ENCODE data around the gene PLA2G4E. TPM values are rescaled to one million over a fixed set of nuclear protein-coding genes. Genes with fewer than 3 reads are reported as not detected.

PLA2G4E gene
- total and polyA plus RNA-seq, 2 donors = 0.05 to 0.62 TPM

DNA sequence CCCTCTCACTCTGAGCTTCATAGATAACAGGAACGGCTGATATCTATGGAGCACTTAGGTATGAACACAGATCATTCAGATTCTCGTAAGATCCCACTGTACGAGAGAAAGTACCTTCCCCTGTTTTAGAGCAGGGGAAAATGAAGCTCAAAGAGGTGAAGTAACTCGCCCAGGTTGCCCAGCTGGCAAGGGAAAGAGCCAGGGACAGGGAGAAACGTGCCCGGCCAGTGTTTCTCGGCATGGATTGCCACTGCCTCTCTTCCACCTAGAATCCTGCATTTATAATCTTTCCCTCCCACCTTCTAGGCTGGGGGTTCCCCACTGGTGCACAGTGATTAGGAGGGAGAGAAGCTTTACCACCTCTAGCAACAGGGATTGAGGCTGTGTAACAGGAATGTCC, 87.5 kb downstream of the PLA2G4E start:
- Histone ChIP-seq H3K4me3 (ENCODE audit: low read length in 2 of 2) (no peak overlapping the region), H3K27ac (ENCODE audit: low read depth in 1 of 2, low read length in 1 of 2) (no peak overlapping the region), H3K27me3 (ENCODE audit: control insufficient read depth in 2 of 2, insufficient read depth in 1 of 2, low read length in 1 of 2) (no peaks in the 10 kb centered on the region), H3K4me1 (ENCODE audit: control insufficient read depth in 2 of 2, insufficient read depth in 2 of 2, low read length in 2 of 2) (peaks cover 19 to 44% of the 10 kb centered on the region in 2 donors), H3K9me3 (ENCODE audit: control insufficient read depth in 2 of 2, insufficient read depth in 1 of 2, low read length in 1 of 2) (no peaks in the 10 kb centered on the region), H3K36me3 (ENCODE audit: control insufficient read depth in 2 of 2, insufficient read depth in 2 of 2, low read length in 1 of 2) (no peaks in the 10 kb centered on the region)
- DNase-seq (ENCODE audit: low read depth in 6 of 9, low spot score in 9 of 9) = no peak
- WGBS = 98% methylated on average over 7 of the region's 7 CpGs

DNA sequence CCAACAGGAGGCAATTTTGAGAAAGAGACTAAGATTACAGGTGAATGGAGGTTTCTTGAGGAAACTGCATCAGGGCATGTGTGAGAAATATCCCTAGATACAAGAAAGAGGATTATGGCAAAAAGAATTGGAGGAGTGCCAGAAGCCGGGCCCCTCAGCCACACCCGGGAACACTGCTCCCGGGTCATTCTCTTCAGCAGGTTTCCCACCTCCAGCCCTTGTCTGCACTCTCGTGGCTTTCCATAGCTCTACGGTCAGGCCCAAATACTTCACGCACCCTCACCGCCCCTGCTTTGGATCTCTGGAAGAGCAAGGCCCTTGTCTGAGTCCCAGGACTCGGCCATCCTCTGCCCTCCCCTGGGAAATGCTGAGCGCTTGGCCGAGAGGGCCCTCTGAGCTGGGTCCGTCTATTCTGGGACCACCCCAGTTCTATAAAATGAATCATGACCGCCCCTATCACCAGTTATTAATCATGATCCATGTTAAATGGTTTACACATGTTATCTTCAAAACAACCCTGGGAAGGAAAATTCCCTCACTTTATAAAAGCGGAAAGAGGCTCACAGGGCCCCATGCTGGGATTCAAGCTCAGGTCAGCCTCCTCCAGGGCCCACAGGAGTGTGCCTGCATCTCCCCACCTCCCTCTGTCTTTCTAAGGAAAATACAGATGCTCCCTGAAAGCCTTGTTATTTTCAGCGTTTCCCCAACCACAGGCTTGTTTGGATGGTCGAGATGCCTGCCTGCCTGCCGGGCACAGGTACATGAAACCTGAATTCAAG, 88.1 kb downstream of the PLA2G4E start:
- no peaks in the 10 kb centered on the region for H3K9me3 ChIP-seq (ENCODE audit: control insufficient read depth in 2 of 2, insufficient read depth in 1 of 2, low read length in 1 of 2)
- H3K36me3 ChIP-seq (ENCODE audit: control insufficient read depth in 2 of 2, insufficient read depth in 2 of 2, low read length in 1 of 2) = no peaks in the 10 kb centered on the region
- H3K4me1 ChIP-seq (ENCODE audit: control insufficient read depth in 2 of 2, insufficient read depth in 2 of 2, low read length in 2 of 2) = peaks cover 15 to 38% of the 10 kb centered on the region in 2 donors
- H3K27me3 ChIP-seq (ENCODE audit: control insufficient read depth in 2 of 2, insufficient read depth in 1 of 2, low read length in 1 of 2) = no peaks in the 10 kb centered on the region
- H3K4me3 ChIP-seq (ENCODE audit: low read length in 2 of 2) = no peak overlapping the region
- DNase-seq (ENCODE audit: low read depth in 6 of 9, low spot score in 9 of 9) = no peak
- H3K27ac ChIP-seq (ENCODE audit: low read depth in 1 of 2, low read length in 1 of 2) = no peak overlapping the region
- 96% methylated on average over 16 of the region's 16 CpGs for WGBS

DNA sequence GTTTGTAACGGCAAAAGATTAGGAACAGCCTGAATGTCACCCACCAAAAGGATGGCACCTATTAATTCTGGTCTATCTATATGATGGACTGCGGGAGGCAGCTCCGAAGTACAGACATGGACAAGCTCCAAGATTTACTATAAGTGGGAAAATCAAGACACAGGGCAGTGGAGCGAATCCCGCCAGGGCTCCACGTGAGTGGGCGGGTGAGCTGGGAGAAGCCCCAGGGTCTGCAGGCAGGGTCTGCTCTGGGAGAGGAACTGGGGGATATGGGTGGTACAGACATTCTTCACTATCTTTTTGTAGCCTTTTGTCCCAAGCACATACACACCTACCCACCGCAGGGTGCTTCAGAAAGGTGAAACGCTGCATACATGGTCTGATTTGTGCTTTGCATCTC, 88.7 kb downstream of the PLA2G4E start:
- Histone ChIP-seq H3K4me1 (ENCODE audit: control insufficient read depth in 2 of 2, insufficient read depth in 2 of 2, low read length in 2 of 2) (peaks cover 9 to 32% of the 10 kb centered on the region in 2 donors), H3K4me3 (ENCODE audit: low read length in 2 of 2) (no peak overlapping the region), H3K9me3 (ENCODE audit: control insufficient read depth in 2 of 2, insufficient read depth in 1 of 2, low read length in 1 of 2) (no peaks in the 10 kb centered on the region), H3K27me3 (ENCODE audit: control insufficient read depth in 2 of 2, insufficient read depth in 1 of 2, low read length in 1 of 2) (no peaks in the 10 kb centered on the region), H3K27ac (ENCODE audit: low read depth in 1 of 2, low read length in 1 of 2) (no peak overlapping the region), H3K36me3 (ENCODE audit: control insufficient read depth in 2 of 2, insufficient read depth in 2 of 2, low read length in 1 of 2) (no peaks in the 10 kb centered on the region)
- WGBS = 99% methylated on average over 9 of the region's 9 CpGs
- DNase-seq (ENCODE audit: low read depth in 6 of 9, low spot score in 9 of 9) = no peak

Other genes with a start within 250 kb of the PLA2G4E start
- 7.2 TPM for gene MAPKBP1, start 246.6 kb downstream of the PLA2G4E start, total RNA-seq
- 8.1 TPM for gene MAPKBP1, start 246.6 kb downstream of the PLA2G4E start, polyA plus RNA-seq
- 7.2 TPM for gene JMJD7, start 192.9 kb downstream of the PLA2G4E start, total RNA-seq
- gene JMJD7, start 192.9 kb downstream of the PLA2G4E start, polyA plus RNA-seq = 15.6 TPM
- gene PLA2G4B, start 182.2 kb downstream of the PLA2G4E start, total RNA-seq = 1.9 TPM
- gene PLA2G4B, start 182.2 kb downstream of the PLA2G4E start, polyA plus RNA-seq = 45.4 TPM
- gene SPTBN5, start 127.0 kb downstream of the PLA2G4E start, total RNA-seq = 0.57 TPM
- gene SPTBN5, start 127.0 kb downstream of the PLA2G4E start, polyA plus RNA-seq = 1.6 TPM
- 7.3 TPM for gene EHD4, start 48.5 kb downstream of the PLA2G4E start, total RNA-seq
- gene EHD4, start 48.5 kb downstream of the PLA2G4E start, polyA plus RNA-seq = 11.8 TPM
- gene PLA2G4D, start 73.5 kb upstream of the PLA2G4E start, total RNA-seq = 0.28 TPM
- gene PLA2G4D, start 73.5 kb upstream of the PLA2G4E start, polyA plus RNA-seq = 2.7 TPM
- 2.1 TPM for gene PLA2G4F, start 135.6 kb upstream of the PLA2G4E start, total RNA-seq
- gene PLA2G4F, start 135.6 kb upstream of the PLA2G4E start, polyA plus RNA-seq = 7.3 TPM
- 31.5 TPM for gene VPS39, start 187.3 kb upstream of the PLA2G4E start, total RNA-seq
- gene VPS39, start 187.3 kb upstream of the PLA2G4E start, polyA plus RNA-seq = 53.1 TPM

All from thymus (tissue), 11 donors.